H7 (cell line): ENCODE results near the gene SPAG6. TPM values are rescaled to one million over a fixed set of nuclear protein-coding genes. Genes with fewer than 3 reads are reported as not detected.
A peak's percentile ranks its signal among the peaks of the same experiment; 100 is the strongest.

Experiments used
- DNase-seq: peaks from one replicate; pipeline ENCODE4 v3.0.0; 2012
- H3K27me3 ChIP-seq: 2 replicates; pipeline ENCODE4 v1.6.0; 2011; ENCODE audit warnings: mild to moderate bottlenecking, low read length; ENCODE audit not compliant: control insufficient read depth, insufficient read depth
- H3K36me3 ChIP-seq: replicated peaks from 2 replicates; pipeline ENCODE4 v1.5.1; 2011; ENCODE audit warnings: low read length; ENCODE audit not compliant: control insufficient read depth, insufficient read depth
- H3K4me3 ChIP-seq: 2 replicates; pipeline ENCODE4 v1.5.1; 2011; ENCODE audit warnings: low read depth, mild to moderate bottlenecking, control low read depth, low read length, moderate library complexity; ENCODE audit not compliant: insufficient read depth
- total RNA-seq: library from RNA; depleted of rRNA; stranded (reverse); fragments of >200 nt; shearing (Covaris generic); gene quantifications from 2 replicates; pipeline ENCODE4 v1.2.3, GENCODE V29; 2014

Gene SPAG6
- total RNA-seq, 1 experiment from 2014 or later = not detected

DNA sequence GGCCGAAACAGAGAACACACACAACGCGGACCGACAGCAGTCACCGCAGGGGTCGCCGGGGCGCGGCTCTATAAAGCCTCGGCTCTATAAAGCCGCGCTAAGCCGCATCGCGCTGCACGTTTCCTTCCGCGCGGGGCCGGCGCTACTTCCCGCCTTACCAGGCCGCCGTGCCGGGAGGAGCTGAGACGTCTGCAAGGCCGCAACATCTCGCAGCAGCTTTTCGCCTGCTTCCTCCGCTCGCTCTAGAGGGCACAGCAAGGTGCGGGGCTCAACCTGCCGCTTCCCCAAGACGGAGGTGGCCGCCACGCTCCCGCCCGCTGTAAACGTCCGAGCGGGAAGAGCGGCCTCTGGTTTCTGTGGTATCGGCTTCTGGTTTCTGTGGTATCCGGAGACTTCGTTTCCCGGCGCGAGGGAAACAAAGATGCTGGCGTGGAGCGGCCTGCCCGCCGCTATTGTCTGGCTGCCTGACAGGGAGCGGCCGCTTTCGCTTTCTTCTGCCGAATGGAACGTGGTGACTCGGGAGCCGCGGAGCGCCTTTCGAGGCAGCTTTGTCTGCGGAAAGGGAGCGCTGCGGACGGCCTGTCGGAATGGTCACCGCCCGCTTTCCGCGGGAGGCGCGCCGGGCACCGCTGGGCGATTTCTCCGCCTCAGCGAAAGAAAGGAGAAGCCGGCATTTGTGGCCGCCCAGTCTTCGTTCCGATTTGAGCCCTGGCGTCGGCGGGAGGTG, 91.8 kb downstream of the SPAG6 start:
- Histone ChIP-seq H3K4me3 (peak overlapping the region; percentile 57), H3K27me3 (peaks cover 57% of the 10 kb centered on the region), H3K36me3 (no peaks in the 10 kb centered on the region)
- peak; percentile 85 for DNase-seq

- peaks cover 57% of the 10 kb centered on the region for H3K27me3 ChIP-seq
- no peaks in the 10 kb centered on the region for H3K36me3 ChIP-seq
- DNase-seq = no peak
- peak overlapping the region; percentile 57 for H3K4me3 ChIP-seq
Observed at GRCh38 chr10:22437620-22438588, 92.6 kb downstream of the SPAG6 start.

DNA sequence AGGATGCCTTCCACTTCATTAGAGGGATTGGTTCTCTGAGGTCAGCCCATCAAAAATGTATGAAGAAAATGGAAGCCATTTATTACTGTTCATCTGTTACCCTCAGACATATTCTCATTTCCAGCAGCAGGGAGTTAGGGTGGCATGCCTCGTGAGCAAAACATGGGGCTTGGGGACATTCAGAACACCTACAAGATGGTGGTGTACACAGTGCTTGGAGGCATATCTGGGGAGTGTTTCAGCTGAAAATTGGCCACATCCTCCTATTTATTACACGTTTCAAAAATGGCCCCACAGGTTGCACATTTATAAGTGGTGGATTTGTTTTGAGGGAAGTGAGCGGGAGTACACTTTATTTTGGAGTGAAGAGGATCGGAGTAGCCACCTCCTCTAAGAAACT, 93.4 kb downstream of the SPAG6 start:
- peaks cover 57% of the 10 kb centered on the region for H3K27me3 ChIP-seq
- no peaks in the 10 kb centered on the region for H3K36me3 ChIP-seq
- no peak for DNase-seq
- no peak overlapping the region for H3K4me3 ChIP-seq

DNA sequence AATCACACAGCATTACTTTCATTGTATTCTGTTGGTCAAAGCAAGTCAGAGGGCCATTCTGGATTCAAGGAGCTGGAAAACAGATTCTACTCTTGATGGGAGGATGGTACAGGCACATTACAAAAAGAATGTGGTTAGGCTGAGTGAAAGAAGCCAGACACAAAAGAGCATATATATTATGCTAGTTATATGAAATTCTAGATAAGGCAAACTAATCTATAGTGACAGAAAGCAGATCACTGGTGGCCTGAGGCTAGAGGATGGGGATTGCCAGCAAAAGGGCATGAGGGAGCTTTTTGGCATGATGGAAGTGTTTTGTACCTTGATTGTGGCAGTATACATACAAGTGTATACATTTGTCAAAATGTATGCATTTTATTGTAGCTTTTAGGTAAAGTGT, 96.8 kb downstream of the SPAG6 start:
- Histone ChIP-seq H3K36me3 (no peaks in the 10 kb centered on the region), H3K4me3 (no peak overlapping the region), H3K27me3 (peaks cover 39% of the 10 kb centered on the region)
- no peak for DNase-seq

DNA sequence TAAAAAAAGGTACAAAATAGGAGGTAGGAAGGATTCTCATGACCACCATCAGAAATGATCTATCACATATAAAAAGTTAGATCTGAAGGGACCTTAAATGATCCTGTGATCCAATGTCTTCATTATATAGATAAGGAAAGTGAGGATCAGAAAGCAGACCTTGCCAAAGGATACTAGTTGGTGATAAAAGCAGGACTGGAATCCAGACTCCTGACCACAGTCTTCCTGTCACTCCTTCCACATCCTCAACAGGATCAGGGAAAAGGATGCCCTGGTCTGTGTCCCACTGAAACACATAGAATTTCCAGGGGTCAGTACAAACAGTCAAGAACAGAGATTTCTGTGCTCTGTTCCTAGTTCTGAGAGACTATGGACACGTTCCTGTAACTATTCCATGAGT, 97.2 kb downstream of the SPAG6 start:
- peaks cover 35% of the 10 kb centered on the region for H3K27me3 ChIP-seq

GRCh38 chr10:22443175-22443901, 98.0 kb downstream of the SPAG6 start:
- H3K4me3 ChIP-seq = no peak overlapping the region
- H3K27me3 ChIP-seq = peaks cover 27% of the 10 kb centered on the region
- no peaks in the 10 kb centered on the region for H3K36me3 ChIP-seq
- DNase-seq = no peak

More for the DNA sequence above, 97.2 kb downstream of the SPAG6 start:
- no peaks in the 10 kb centered on the region for H3K36me3 ChIP-seq
- no peak overlapping the region for H3K4me3 ChIP-seq
- no peak for DNase-seq

- Histone ChIP-seq H3K27me3 (peaks cover 17% of the 10 kb centered on the region), H3K36me3 (no peaks in the 10 kb centered on the region)
- peak; percentile 31 for DNase-seq
Observed at GRCh38 chr10:22444219-22444788, 99.0 kb downstream of the SPAG6 start.

DNA sequence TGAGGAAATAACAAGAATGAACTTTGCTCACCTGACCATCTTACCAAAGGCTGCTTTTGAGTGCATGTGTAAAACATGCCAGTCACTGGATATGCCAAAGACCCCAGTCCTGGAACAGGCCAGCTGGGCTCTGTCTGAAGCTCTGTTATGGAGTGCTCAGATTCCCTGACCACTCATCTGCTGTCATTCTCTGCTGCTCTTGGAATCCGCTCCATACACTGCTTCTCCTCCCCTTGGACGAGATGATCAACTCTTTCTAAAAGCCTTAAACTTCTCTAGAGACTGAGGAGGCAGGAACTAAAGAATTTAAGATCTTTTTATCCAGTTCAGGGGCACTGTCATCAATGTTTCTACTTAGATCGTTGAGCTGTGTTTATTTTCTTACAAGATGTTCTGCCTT, 100.2 kb downstream of the SPAG6 start:
- Histone ChIP-seq H3K4me3 (no peak overlapping the region), H3K36me3 (no peaks in the 10 kb centered on the region), H3K27me3 (peaks cover 7% of the 10 kb centered on the region)
- DNase-seq = no peak

More at GRCh38 chr10:22444219-22444788, 99.0 kb downstream of the SPAG6 start:
- no peak overlapping the region for H3K4me3 ChIP-seq

GRCh38 chr10:22447068-22447467, 101.8 kb downstream of the SPAG6 start:
- H3K4me3 ChIP-seq = no peak overlapping the region
- no peaks in the 10 kb centered on the region; the same call in 1 of the 2 replicates for H3K27me3 ChIP-seq
- no peaks in the 10 kb centered on the region for H3K36me3 ChIP-seq
- DNase-seq = no peak

- Histone ChIP-seq H3K27me3 (no peaks in the 10 kb centered on the region), H3K4me3 (no peak overlapping the region), H3K36me3 (no peaks in the 10 kb centered on the region)
- DNase-seq = no peak
Observed at GRCh38 chr10:22451346-22451745, 106.0 kb downstream of the SPAG6 start.

DNA sequence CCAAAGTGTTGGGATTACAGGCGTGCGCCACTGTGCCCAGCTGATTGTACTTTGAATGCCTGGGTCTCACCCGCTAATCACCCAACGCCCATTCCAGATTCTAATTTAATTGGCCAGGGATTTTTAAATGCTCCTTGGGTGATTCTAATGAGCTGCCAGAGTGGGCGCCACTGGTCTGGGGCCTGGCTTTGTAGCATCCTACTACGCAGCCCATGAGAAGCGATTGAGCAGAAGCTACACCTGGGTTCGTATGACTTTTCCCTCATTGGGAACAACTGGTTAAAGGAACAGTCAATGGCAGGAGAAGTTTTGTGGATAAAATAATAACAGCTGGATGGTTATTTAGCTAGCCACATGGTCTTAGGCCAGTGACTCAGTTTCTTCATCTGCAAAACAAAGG, 108.0 kb downstream of the SPAG6 start:
- Histone ChIP-seq H3K27me3 (no peaks in the 10 kb centered on the region), H3K4me3 (no peak overlapping the region), H3K36me3 (no peaks in the 10 kb centered on the region)
- peak; percentile 37 for DNase-seq

DNA sequence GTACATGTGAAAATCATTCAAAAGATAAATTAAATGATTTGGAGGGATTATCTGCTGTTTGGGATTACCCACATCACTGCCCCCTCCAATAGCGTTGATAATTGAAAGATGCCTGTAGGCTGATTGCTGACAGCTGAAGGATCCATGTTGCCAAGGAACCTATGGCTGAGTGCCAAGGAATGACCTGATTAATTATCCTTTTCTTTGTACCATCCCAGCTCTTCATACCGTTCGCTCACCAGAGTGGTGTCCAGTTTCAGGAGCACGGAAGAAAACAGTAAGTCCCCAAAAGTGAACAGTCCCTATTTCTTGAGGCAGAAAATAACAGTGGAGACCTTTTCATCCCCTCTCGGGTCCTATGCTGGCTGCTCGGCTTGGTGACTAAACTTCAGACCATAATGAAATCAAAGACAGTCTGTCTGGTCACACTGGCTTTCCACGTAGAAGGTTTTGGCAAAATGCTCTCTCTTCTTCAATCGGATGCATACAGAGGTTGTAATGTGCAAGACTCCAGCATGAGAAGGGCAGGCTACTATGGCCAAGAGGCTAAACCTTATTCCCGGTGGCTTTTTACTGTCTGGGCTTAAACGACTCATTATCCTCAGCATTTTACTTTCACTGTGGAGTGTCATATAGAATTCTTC, 108.8 kb downstream of the SPAG6 start:
- no peaks in the 10 kb centered on the region for H3K27me3 ChIP-seq
- H3K4me3 ChIP-seq = no peak overlapping the region
- no peaks in the 10 kb centered on the region for H3K36me3 ChIP-seq
- no peak for DNase-seq

DNA sequence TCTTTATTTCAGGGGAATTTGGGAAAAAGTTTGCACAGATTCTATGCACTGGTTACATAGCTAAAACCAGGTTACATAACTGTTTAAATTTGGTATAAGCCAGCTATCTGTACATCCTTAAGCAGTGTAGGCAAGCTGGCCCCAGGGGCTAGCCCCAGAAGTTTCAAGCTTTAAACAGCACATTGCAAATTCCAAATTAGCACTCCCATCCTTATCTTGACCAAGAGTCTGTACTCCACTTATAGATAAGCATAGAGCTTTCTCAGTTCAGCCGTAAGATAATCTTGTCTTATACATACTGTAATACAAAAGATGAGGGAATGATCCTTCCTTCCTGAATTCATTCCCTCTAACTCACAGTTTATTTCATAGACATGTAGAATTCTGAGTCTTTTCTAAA, 109.3 kb downstream of the SPAG6 start:
- Histone ChIP-seq H3K4me3 (no peak overlapping the region), H3K27me3 (no peaks in the 10 kb centered on the region), H3K36me3 (no peaks in the 10 kb centered on the region)
- DNase-seq = no peak
